K562 (cell line): ENCODE results near the gene SYCP3. TPM values are rescaled to one million over a fixed set of nuclear protein-coding genes. Genes with fewer than 3 reads are reported as not detected.

Source experiments
- ATAC-seq: fragments of 200-7000 bp; cut with Tn5 transposase; 3 replicates; pipeline ENCODE4 v1.9.1; 2020; ENCODE audit warnings: moderate library complexity
- BruUV-seq: library from RNA; stranded (reverse); fragments of 400-500 nt; replicated peaks from 2 replicates; lab custom pipeline; 2021; lab: Mats Ljungman, UMichigan
- CTCF ChIA-PET: fragments of 300-600 bp; formaldehyde crosslinking; extraction: SDS; loops from one replicate; lab custom pipeline; 2021; ENCODE audit warnings: low intra/inter-chr PET ratio; lab: Yijun Ruan, JAX
- POLR2A ChIA-PET: fragments of 300-600, 350-650 bp; sonication (Branson Sonifier 250); formaldehyde crosslinking; extraction: SDS; loops from one replicate; lab custom pipeline; 2021; ENCODE audit warnings: antibody characterized with exemption, inconsistent platforms; lab: Yijun Ruan, JAX
- DNase-seq, 4 experiments: peaks; one replicate each; pipeline versions ENCODE4 v3.0.0 to v3.0.0-alpha.2; 2011 to 2018; ENCODE audit warnings: low spot score in 3 of 4, mixed read lengths in 3 of 4; ENCODE audit errors: extremely low read depth in 1 of 4
- FAIRE-seq: peaks from 2 replicates; lab custom pipeline; 2011; peaks lifted over from hg19 to GRCh38; lab: Jason Lieb, UNC
- H2AFZ ChIP-seq: 2 replicates; pipeline ENCODE4 v1.6.0; 2011; ENCODE audit warnings: low read depth, low read length, control low read depth, inconsistent platforms
- H3K27ac ChIP-seq: fragments of 200-600 bp; 3 replicates; pipeline ENCODE4 v1.8.0; 2011; ENCODE audit warnings: low read depth, mild to moderate bottlenecking, control low read depth, inconsistent platforms, low read length, moderate library complexity, mixed read lengths; ENCODE audit errors: extremely low read depth
- H3K27me3 ChIP-seq, 2 experiments: fragments of 300-600 bp in 1 of 2; 2 replicates in 1 of 2; 3 replicates in 1 of 2; pipeline versions ENCODE4 v1.6.0 to v1.8.0; 2011; ENCODE audit warnings: inconsistent platforms in 2 of 2, low read length in 2 of 2, mild to moderate bottlenecking in 1 of 2, mixed read lengths in 1 of 2, moderate library complexity in 1 of 2; ENCODE audit not compliant: control insufficient read depth in 2 of 2, insufficient read depth in 2 of 2
- H3K36me3 ChIP-seq: fragments of 300-600 bp; 3 replicates; pipeline ENCODE4 v1.8.0; 2011; ENCODE audit warnings: mild to moderate bottlenecking, low read length, inconsistent platforms; ENCODE audit not compliant: control insufficient read depth, insufficient read depth
- H3K4me1 ChIP-seq, 2 experiments: fragments of 200-600 bp in 1 of 2; replicated peaks in 1 of 2; 2 replicates in 1 of 2; 3 replicates in 1 of 2; pipeline versions ENCODE4 v1.5.1 to v1.8.0; 2011; ENCODE audit warnings: inconsistent platforms in 2 of 2, low read length in 2 of 2, mild to moderate bottlenecking in 1 of 2, mixed read lengths in 1 of 2, moderate library complexity in 1 of 2; ENCODE audit not compliant: control insufficient read depth in 2 of 2, insufficient read depth in 2 of 2
- H3K4me2 ChIP-seq: 2 replicates; pipeline ENCODE4 v1.6.1; 2011; ENCODE audit warnings: low read length, control low read depth, inconsistent platforms, mixed read lengths; ENCODE audit not compliant: insufficient read depth
- H3K4me3 ChIP-seq: fragments of 200-600 bp; sonication (generic), shearing (Covaris generic); 2 replicates; pipeline ENCODE4 v1.5.1; 2016; ENCODE audit warnings: control low read depth, inconsistent platforms
- H3K79me2 ChIP-seq: fragments of 200-600 bp; 3 replicates; pipeline ENCODE4 v1.8.0; 2011; ENCODE audit warnings: low read length, inconsistent platforms; ENCODE audit not compliant: control insufficient read depth, insufficient read depth
- H3K9ac ChIP-seq, 2 experiments: 2 replicates each; pipeline versions ENCODE4 v1.6.0 to v1.6.1; 2011; ENCODE audit warnings: low read depth in 2 of 2, low read length in 2 of 2, control low read depth in 1 of 2, inconsistent platforms in 1 of 2, mild to moderate bottlenecking in 1 of 2, mixed read lengths in 1 of 2; ENCODE audit not compliant: insufficient read depth in 1 of 2
- H3K9me1 ChIP-seq: one replicate; pipeline ENCODE4 v1.6.0; 2011; ENCODE audit warnings: inconsistent platforms, mild to moderate bottlenecking, low read length, moderate library complexity; ENCODE audit not compliant: control insufficient read depth, insufficient read depth
- H3K9me3 ChIP-seq: replicated peaks from 2 replicates; pipeline ENCODE4 v1.5.1; 2011; ENCODE audit warnings: low read depth, low read length, inconsistent platforms; ENCODE audit not compliant: control insufficient read depth, insufficient read depth
- H4K20me1 ChIP-seq: replicated peaks from 2 replicates; pipeline ENCODE4 v1.6.1; 2011; ENCODE audit warnings: low read length, inconsistent platforms, mixed read lengths; ENCODE audit not compliant: control insufficient read depth, insufficient read depth
- ATF7 ChIP-seq: fragments of 450-650 bp; IDR thresholded peaks from 2 replicates; pipeline ENCODE4 v1.7.1; 2014; ENCODE audit warnings: mild to moderate bottlenecking, moderate library complexity
- CREB3 ChIP-seq: fragments of 450-650 bp; conservative IDR thresholded peaks from 2 replicates; pipeline ENCODE4 v1.6.1; 2016; ENCODE audit warnings: missing genetic modification characterization, low read depth, mild to moderate bottlenecking, missing compliant biosample characterization, moderate library complexity
- CREBBP ChIP-seq: IDR thresholded peaks from one replicate; pipeline ENCODE4 v1.6.1; 2012; ENCODE audit warnings: low read depth, mild to moderate bottlenecking, control low read depth, inconsistent platforms, low read length
- FOXP4 ChIP-seq: sonication (generic); formaldehyde crosslinking; IDR thresholded peaks from 2 replicates; pipeline ENCODE4 v1.8.0; 2022; ENCODE audit warnings: mild to moderate bottlenecking, missing genetic modification reagents, borderline replicate concordance
- GTF2A2 ChIP-seq: IDR thresholded peaks from 2 replicates; pipeline ENCODE4 v1.6.1; 2016; ENCODE audit warnings: mild to moderate bottlenecking, missing genetic modification characterization, missing compliant biosample characterization
- TAL1 ChIP-seq: fragments of 450-650 bp; IDR thresholded peaks from 2 replicates; pipeline ENCODE4 v1.6.1; 2016; ENCODE audit warnings: mild to moderate bottlenecking
- TFAP4 ChIP-seq: sonication (generic); formaldehyde crosslinking; IDR thresholded peaks from 2 replicates; pipeline ENCODE4 v1.8.0; 2022; ENCODE audit warnings: missing genetic modification reagents, mild to moderate bottlenecking, moderate library complexity, borderline replicate concordance
- TRIM25 ChIP-seq: fragments of 450-650 bp; IDR thresholded peaks from 2 replicates; pipeline ENCODE4 v1.7.0; 2016; ENCODE audit warnings: borderline replicate concordance
- ZNF583 ChIP-seq: fragments of 250-450 bp; sonication (Bioruptor Pico); IDR thresholded peaks from 2 replicates; pipeline ENCODE4 v1.4.0; 2020
- ZNF740 ChIP-seq, 3 experiments: fragments of 200-800 bp in 1 of 3; sonication (Bioruptor generic) in 1 of 3; sonication (generic) in 1 of 3; formaldehyde crosslinking in 1 of 3; IDR thresholded peaks; 2 replicates each; pipeline versions ENCODE4 v1.6.1 to v1.8.0; 2016 to 2022; ENCODE audit warnings: mild to moderate bottlenecking in 2 of 3, missing compliant biosample characterization in 2 of 3, missing genetic modification characterization in 2 of 3, missing genetic modification reagents in 1 of 3
- WGBS: fragments of 100-300 bp; shearing (Covaris generic); methylation state at CpG from one replicate; pipeline ENCODE4 v1.1.6; 2016; ENCODE audit warnings: low coverage, mixed read lengths; ENCODE audit not compliant: insufficient coverage; ENCODE audit errors: missing lambda C conversion rate; 5-methylcytosine and 5-hydroxymethylcytosine counted together
- in situ Hi-C: fragments of 300-500 bp; cut with MboI; formaldehyde crosslinking; loops from 4 replicates; pipeline ENCODE4 v1.15.0; 2018; ENCODE audit warnings: inconsistent platforms, mixed read lengths
- intact Hi-C: fragments of 100-400 bp; cut with micrococcal nuclease; formaldehyde crosslinking; loops from 2 replicates; pipeline ENCODE4 v1.14.2; 2022
- polyA plus RNA-seq, 8 experiments: library from polyadenylated mRNA; depleted of rRNA in 4 of 8; stranded (reverse) in 5 of 8; unstranded in 3 of 8; fragments of >200 nt; fragmentation: Nextera tagmentation in 2 of 8; fragmentation: Illumina TruSeq in 1 of 8; extraction: Ambion mirVana in 2 of 8; extraction: Trizol in 1 of 8; gene quantifications; 2 replicates each; pipeline versions ENCODE4 v1.2.1 to v1.2.3, GENCODE V29; 2011 to 2014; ENCODE audit warnings: inconsistent platforms in 1 of 8, missing spikeins in 1 of 8
- total RNA-seq, 7 experiments: library from RNA; depleted of rRNA in 6 of 7; stranded (reverse); fragments of >200 nt in 6 of 7; fragmentation: Illumina TruSeq in 2 of 7; extraction: Trizol in 2 of 7; gene quantifications; 2 replicates each; pipeline versions ENCODE4 v1.2.1 to v1.2.3, GENCODE V29; 2011 to 2021; ENCODE audit warnings: low replicate concordance in 1 of 7
- TF ChIP-seq, protein P1 (sequence below), 2 experiments: fragments of 450-650 bp in 1 of 2; sonication (generic) in 1 of 2; formaldehyde crosslinking in 1 of 2; IDR thresholded peaks in 1 of 2; conservative IDR thresholded peaks in 1 of 2; 2 replicates each; pipeline versions ENCODE4 v1.6.1 to v1.8.1; 2016 to 2023; ENCODE audit warnings: mild to moderate bottlenecking in 2 of 2, moderate library complexity in 2 of 2, inconsistent platforms in 1 of 2, missing genetic modification reagents in 1 of 2

The SYCP3 gene
- total and polyA plus RNA-seq, 9 of the 15 experiments (the other 6 are each of a cell fraction or from before 2014, with no cell fraction given), result 0.11 to 0.25 (median 0.22) TPM; not detected in 4

DNA sequence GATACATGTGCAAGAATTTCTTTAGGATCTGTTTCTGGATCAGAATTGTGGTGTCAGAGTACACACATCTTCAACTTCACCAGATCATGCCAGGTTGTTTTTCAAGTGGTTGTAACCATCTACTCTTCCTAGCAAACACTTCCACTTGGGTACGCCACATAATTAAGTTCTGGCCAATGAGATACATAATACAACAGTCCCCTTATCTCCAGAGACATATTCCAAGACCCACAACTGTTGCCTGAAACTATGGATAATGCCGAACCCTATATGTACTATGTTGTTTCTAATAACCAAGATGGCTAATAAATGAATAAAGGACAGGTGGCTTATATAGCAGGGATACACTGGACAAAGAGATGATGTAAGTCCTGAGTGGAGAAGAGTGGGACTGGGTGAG, 44.3 kb downstream of the SYCP3 start:
- in situ Hi-C loops, result no loop called here
- FAIRE-seq (no peak), ATAC-seq (no peak), DNase-seq (no peak)
- WGBS, result 38% methylated on average over 2 of the region's 2 CpGs
- Histone ChIP-seq H3K27me3 (no peaks in the 10 kb centered on the region), H3K4me2 (peak overlapping the region; percentile 57), H3K27ac (peak overlapping the region; percentile 25), H2AFZ (peak overlapping the region; percentile 79), H3K36me3 (peaks cover 3% of the 10 kb centered on the region; the same call in 1 of the 3 replicates), H4K20me1 (no peaks in the 10 kb centered on the region), H3K9ac (no peak overlapping the region), H3K4me3 (no peak overlapping the region), H3K79me2 (peaks cover 28% of the 10 kb centered on the region), H3K9me1 (no peaks in the 10 kb centered on the region), H3K9me3 (peaks cover 7% of the 10 kb centered on the region), H3K4me1 (peaks cover 11 to 22% of the 10 kb centered on the region in 2 experiments)
- POLR2A ChIA-PET, result no interaction called here
- no TSS peak for BruUV-seq
- intact Hi-C loops, result loop anchor here (5.0 kb wide), 1 partner anchor 1423 kb away; no protein-coding TSS in a partner anchor
- CTCF ChIA-PET, result no interaction called here
- TF ChIP-seq FOXP4 (CRISPR knock-in tag) (no peak), GTF2A2 (tag) (no peak), ZNF583 (CRISPR knock-in tag) (no peak), TRIM25 (no peak), ATF7 (no peak), CREB3 (tag) (0 out of 2 replicates have a peak, but pooled peaks have one; percentile 32), CREBBP (no peak), ZNF740 (CRISPR knock-in tag; IDR thresholded peaks at IDR 0.05) (no peak), ZNF740 (tag; IDR thresholded peaks at IDR 0.05) (no peak), TFAP4 (no peak), TAL1 (peak; percentile 39; the same call in 1 of the 2 replicates)
- TF ChIP-seq, protein P1, sequence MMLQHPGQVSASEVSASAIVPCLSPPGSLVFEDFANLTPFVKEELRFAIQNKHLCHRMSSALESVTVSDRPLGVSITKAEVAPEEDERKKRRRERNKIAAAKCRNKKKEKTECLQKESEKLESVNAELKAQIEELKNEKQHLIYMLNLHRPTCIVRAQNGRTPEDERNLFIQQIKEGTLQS (IDR thresholded peaks at IDR 0.05), result peak; percentile 42; the same call in 1 of the 2 replicates
- TF ChIP-seq, protein P1 (CRISPR knock-in tag; conservative IDR thresholded peaks at IDR 0.05), result no peak
